OCI-M2 (cell line): ENCODE data around the gene DNALI1.
A peak's percentile ranks its signal among the peaks of the same experiment; 100 is the strongest.
"Not testable (repeated sequence)": the region's sequence is repeated elsewhere in the genome, so short reads cannot be mapped to it uniquely, and the experiment has no call there.

Source experiments
- DNase-seq: peaks from one replicate; lab custom pipeline; 2025; ENCODE audit not compliant: unreplicated experiment; lab: John Stamatoyannopoulos, UW

Gene DNALI1

GRCh38 chr1:37553927-37554808 is 2.6 kb upstream of the DNALI1 start, which contains the start of gene SNIP1:
Gene SNIP1 (minus strand): TSS chr1:37554293. CDS start chr1:37554229, 64 bp downstream.
- peak; percentile 37 for DNase-seq

DNA sequence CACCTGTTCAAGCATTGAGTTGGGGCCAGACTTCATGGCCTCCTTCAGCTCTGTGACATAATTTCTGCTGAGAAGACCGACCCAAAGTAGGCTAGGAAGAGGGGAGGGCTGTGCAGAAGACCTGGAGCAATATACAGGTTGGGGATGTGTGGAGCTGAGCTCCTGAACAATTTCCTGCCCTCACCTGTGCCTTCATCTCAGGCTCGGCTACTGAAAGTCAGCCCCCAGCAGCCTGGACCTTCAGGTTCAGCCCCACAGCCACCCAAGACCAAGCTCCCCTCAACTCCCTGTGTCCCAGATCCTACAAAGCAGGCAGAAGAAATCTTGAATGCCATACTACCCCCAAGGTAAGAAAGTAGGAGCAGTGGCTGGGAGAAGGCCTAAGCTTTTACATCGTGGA is 662 bp downstream of the DNALI1 start:
- no peak for DNase-seq

DNA sequence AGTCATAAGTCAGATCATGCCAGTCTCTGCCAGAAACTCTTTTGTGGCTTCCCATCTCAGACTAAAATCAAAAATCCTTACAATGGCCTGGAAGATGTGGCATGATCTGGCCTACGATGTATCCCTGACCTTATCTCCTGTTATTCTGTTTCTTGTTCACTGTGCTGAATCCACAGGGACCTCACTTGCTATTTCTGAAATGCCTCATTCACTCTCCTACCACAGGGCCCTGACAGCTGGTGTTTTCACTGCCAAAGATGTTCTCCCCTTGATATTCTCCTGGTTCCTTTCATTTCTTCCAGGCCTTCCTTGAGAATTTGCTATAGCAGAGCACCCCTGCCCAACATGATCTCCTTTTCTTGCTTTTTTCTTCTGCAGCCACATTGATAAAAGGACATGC is 1.7 kb downstream of the DNALI1 start:
- no peak for DNase-seq

- DNase-seq, result no peak
Observed at GRCh38 chr1:37559080-37559479, 2.3 kb downstream of the DNALI1 start.

- DNase-seq, result peak; percentile 52
Observed at GRCh38 chr1:37559957-37560379, 3.2 kb downstream of the DNALI1 start.

- DNase-seq, result no peak
Observed at GRCh38 chr1:37560401-37561132, 3.8 kb downstream of the DNALI1 start.

DNA sequence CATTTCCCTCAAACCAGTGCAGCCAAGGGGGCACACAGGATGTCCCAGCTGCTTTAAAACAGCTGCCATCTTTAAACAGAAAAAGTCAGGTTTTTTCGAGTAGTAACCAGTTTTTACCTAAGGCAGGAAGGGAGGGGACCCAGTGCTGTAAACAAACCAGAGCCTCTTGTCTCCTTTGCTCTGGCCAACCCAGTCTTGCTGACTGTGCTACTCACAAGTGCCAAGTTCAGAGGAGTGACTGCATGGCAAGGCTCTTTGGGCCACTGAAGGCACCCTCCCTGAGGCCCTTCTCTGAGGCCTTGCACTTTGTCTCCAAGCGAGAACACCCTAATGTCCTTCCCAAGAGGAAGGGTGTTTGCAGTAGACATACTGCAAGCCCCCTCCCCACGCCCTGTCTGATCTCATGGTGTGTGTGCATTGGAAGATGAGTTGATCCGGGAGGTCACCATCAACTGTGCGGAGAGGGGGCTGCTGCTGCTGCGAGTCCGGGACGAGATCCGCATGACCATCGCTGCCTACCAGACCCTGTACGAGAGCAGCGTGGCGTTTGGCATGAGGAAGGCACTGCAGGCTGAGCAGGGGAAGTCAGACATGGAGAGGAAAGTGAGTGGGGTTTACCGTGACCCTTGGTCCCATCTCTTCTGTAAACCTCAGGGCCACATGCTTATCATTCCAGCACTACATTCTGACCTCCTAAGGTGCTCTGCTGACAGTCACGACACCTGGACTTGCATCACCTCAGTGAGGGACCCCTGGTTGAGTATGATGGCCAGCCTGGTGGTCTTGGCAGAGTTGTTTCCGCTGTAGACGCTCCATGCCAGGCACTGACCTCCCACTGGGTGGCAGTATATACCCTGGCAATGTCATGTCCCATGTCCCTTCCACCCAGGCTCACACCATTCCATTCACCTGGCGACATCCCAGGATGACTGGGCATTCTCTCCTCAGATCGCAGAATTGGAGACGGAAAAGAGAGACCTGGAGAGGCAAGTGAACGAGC is 4.7 kb downstream of the DNALI1 start:
- no peak for DNase-seq

DNA sequence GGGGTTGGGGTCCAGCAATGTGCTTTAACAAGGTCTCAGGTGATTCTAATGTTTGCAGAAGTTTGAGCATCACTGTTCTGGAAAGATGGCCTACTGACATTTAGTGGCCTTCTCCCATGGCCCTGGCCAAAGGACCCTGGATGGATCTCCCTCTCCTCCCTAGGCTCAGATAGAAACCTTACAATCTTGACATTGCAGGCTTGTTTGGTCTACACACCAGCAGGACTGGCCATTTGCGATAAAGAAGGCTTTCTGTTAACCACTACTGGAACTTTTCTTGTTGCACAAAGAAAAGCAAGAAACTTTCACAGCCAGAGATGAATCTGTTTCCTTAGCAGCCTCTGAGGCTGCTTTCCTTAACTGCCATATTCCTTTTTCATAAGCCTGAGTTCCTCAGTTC is 6.2 kb downstream of the DNALI1 start:
- peak; percentile 18 for DNase-seq

- DNase-seq, result no peak
Observed at GRCh38 chr1:37564892-37565291, 8.2 kb downstream of the DNALI1 start.

DNA sequence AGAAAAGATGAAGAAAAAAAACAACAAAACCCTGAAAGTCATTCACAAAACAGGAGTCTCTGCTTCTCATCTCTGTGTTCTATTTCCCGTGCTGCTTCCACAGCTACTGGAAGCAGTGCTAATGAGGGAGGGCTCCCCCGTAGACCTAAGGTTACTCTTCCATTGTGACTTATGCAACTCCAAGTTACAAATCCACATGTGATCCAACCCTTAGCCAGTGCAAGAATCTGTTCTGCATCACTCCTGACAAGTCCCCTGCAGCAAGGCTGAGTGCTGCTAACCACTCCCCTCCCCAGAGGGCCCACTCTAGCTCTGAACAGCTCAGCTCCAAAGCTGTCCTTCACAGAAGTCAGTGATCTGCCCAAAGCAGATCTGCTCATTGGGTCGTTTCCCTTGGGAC is 10.3 kb downstream of the DNALI1 start:
- DNase-seq, result no peak

GRCh38 chr1:37570528-37571334 is 14.0 kb downstream of the DNALI1 start:
- no peak for DNase-seq

DNA sequence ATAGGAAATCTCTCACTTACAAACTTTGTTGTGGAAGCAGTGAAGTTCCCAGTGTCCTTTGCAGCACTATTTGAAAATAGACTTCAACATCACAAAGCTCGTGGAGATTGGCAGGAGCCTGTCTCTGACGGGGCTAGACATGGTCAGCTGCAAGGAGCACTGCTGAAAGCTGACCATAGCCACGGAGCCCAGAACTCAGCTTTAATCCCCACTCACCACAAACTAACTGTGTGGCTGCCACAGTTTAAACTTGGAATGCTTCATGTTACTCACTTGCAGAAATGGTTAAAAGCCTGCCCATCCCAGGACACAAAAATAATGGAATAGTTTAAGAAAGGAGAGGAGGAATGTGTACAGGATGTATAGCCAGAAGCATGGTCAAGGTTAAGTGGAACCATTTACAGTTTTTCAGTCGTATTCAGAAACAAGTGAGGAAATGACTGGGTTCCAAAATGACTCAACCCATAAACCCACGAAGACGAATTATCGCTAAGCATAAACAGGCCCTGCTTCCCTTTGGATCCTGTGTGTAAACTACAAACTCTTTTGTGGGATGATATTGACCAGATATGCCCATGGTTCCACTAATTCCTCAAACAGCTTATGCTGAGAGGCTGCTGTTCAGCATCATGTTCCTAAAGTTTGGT is 18.2 kb downstream of the DNALI1 start:
- no peak for DNase-seq

DNA sequence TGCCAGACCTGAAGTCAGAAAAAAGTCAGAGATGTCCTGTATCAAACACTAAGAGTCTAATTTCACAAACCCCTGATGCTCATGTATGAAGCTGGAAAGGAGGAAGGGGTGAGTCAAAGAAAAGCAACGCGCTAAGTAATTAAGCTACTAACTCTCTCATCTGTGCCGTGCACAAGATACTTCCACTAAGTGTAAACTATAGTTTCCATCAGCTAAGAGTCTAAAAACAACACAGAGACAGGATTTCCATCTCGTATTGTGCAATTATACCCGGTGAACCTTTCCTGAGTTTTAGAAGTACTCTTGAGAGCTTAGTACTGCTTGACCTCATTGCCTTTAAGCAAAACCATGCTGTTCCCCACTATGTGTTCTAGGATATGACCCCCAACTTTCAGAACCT is 19.0 kb downstream of the DNALI1 start:
- DNase-seq, result no peak

- not testable (repeated sequence) for DNase-seq
Observed at GRCh38 chr1:37584544-37584943, 27.8 kb downstream of the DNALI1 start.

GRCh38 chr1:37588939-37589338 is 32.2 kb downstream of the DNALI1 start:
- no peak for DNase-seq

DNA sequence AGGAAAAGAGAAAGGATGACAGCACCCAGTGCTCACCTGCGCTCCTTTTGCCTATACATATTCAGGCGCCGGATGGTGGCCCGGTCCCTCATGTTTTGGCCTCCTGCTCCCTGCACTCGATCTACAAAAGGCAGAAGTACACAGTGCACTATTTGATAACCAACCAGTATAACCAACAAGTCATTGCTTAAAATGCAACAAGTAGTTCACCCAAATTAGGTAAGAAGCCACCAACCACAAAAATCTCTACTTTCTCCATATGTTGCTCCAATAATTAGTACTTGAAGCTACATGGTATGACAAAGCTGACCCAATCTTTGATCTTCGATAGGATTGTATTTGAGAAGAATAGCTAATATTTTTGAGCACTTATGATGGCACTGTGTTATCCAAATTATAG is 37.0 kb downstream of the DNALI1 start:
- DNase-seq, result no peak

DNA sequence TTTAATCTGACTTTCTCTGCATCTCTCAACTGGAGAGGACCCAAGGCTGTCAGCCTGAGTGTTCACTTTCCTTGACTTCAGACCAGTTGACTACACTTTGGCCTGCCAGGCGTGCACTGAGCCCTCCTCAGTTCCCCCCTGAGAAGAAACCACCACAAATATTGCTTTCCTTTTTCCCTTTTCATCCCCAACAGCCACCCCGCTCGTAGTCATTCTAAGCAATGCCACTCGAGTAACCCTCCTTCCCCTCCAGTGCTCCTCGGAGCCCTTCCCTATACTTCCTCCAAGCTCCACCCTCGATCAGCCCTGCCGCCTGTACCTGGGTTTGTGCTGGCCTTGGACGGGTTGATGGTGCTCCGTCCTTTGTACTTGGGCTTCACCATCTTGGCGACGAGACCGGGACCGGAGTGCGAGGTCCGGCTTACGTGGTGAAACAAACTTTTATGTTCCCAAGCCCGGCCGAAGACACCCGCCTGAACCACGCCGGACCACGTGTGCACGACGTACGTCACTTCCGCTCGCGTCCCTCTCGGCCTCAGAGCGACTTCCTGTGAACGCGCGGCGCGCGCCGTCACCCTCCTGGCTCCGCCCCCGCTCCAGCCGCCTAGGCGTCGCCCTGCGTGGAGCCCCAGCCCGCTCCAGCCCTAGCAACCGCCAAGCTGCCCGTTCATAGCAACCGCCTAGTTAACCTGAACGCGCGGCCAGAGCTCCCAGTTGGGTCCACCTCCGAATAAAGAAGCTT is 38.9 kb downstream of the DNALI1 start, which contains the start of gene GNL2:
GNL2 (minus strand) TSS at position 498 of the 742 bp plus-strand sequence; CDS start at position 383, 115 bp downstream.
- peak; percentile 59 for DNase-seq

DNA sequence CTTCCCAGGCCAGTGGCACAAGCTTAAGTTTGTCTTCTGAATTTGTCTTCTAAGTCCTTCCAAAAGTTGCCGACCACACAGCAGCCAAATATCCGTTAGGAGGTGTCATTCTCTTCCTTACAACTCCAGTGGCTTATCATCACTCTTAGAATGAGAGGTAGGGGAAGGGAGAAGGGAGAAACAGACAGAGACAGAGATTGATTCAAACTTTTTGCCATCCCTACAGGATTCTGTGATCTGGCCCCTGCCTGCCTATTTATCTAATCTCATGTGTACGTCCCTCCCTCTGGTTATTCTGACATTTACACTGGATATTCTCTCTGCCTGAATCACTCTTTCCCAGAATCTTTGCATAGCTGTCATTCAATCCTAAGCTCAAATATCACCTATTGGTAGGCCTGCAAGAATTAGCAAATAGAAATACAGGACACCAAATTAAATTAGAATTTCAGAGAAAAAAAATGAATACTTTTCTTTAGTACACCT is 39.5 kb downstream of the DNALI1 start:
- no peak for DNase-seq

- no peak for DNase-seq
Observed at GRCh38 chr1:37599940-37600339, 43.2 kb downstream of the DNALI1 start.
